IPS-15b (cell line): ENCODE measurements around the gene CPZ.

ENCODE experiments used
- H3K27me3 ChIP-seq: one replicate; pipeline ENCODE4 v1.6.1; 2013; ENCODE audit warnings: low read length; ENCODE audit not compliant: control insufficient read depth, insufficient read depth
- H3K36me3 ChIP-seq: one replicate; pipeline ENCODE4 v1.6.1; 2013; ENCODE audit warnings: low read length; ENCODE audit not compliant: control insufficient read depth, insufficient read depth
- H3K4me1 ChIP-seq: one replicate; pipeline ENCODE4 v1.6.1; 2013; ENCODE audit warnings: mild to moderate bottlenecking, low read length; ENCODE audit not compliant: control insufficient read depth, insufficient read depth
- H3K4me3 ChIP-seq: one replicate; pipeline ENCODE4 v1.5.1; 2013; ENCODE audit warnings: low read depth, low read length
- H3K9ac ChIP-seq: one replicate; pipeline ENCODE4 v1.6.1; 2013; ENCODE audit warnings: low read depth, mild to moderate bottlenecking, low read length
- H3K9me3 ChIP-seq: one replicate; pipeline ENCODE4 v1.6.1; 2013; ENCODE audit warnings: mild to moderate bottlenecking, low read length; ENCODE audit not compliant: control insufficient read depth, insufficient read depth

Gene CPZ

GRCh38 chr4:8609406-8609805 is 16.8 kb downstream of the CPZ start:
- Histone ChIP-seq H3K9ac (no peak overlapping the region), H3K4me3 (no peak overlapping the region), H3K27me3 (no peaks in the 10 kb centered on the region), H3K4me1 (no peaks in the 10 kb centered on the region), H3K36me3 (peaks cover 25% of the 10 kb centered on the region), H3K9me3 (no peaks in the 10 kb centered on the region)

GRCh38 chr4:8609824-8610350 is 17.3 kb downstream of the CPZ start:
- Histone ChIP-seq H3K4me3 (no peak overlapping the region), H3K36me3 (peaks cover 25% of the 10 kb centered on the region), H3K27me3 (no peaks in the 10 kb centered on the region), H3K9me3 (no peaks in the 10 kb centered on the region), H3K9ac (no peak overlapping the region), H3K4me1 (no peaks in the 10 kb centered on the region)

- no peaks in the 10 kb centered on the region for H3K27me3 ChIP-seq
- H3K9me3 ChIP-seq, result no peaks in the 10 kb centered on the region
- H3K9ac ChIP-seq, result no peak overlapping the region
- H3K4me3 ChIP-seq, result no peak overlapping the region
- H3K36me3 ChIP-seq, result peaks cover 24% of the 10 kb centered on the region
- H3K4me1 ChIP-seq, result no peaks in the 10 kb centered on the region
Observed at GRCh38 chr4:8610858-8611616, 18.5 kb downstream of the CPZ start.

GRCh38 chr4:8612646-8613045 is 20.1 kb downstream of the CPZ start:
- no peaks in the 10 kb centered on the region for H3K4me1 ChIP-seq
- H3K27me3 ChIP-seq, result no peaks in the 10 kb centered on the region
- no peak overlapping the region for H3K9ac ChIP-seq
- H3K9me3 ChIP-seq, result no peaks in the 10 kb centered on the region
- no peak overlapping the region for H3K4me3 ChIP-seq
- peaks cover 21% of the 10 kb centered on the region for H3K36me3 ChIP-seq

GRCh38 chr4:8613421-8614364 is 21.1 kb downstream of the CPZ start:
- H3K27me3 ChIP-seq, result no peaks in the 10 kb centered on the region
- H3K9me3 ChIP-seq, result no peaks in the 10 kb centered on the region
- no peaks in the 10 kb centered on the region for H3K4me1 ChIP-seq
- H3K4me3 ChIP-seq, result no peak overlapping the region
- no peak overlapping the region for H3K9ac ChIP-seq
- H3K36me3 ChIP-seq, result peaks cover 23% of the 10 kb centered on the region

- no peaks in the 10 kb centered on the region for H3K27me3 ChIP-seq
- H3K4me3 ChIP-seq, result no peak overlapping the region
- peaks cover 30% of the 10 kb centered on the region for H3K36me3 ChIP-seq
- H3K9ac ChIP-seq, result no peak overlapping the region
- H3K4me1 ChIP-seq, result no peaks in the 10 kb centered on the region
- no peaks in the 10 kb centered on the region for H3K9me3 ChIP-seq
Observed at GRCh38 chr4:8614365-8615193, 22.0 kb downstream of the CPZ start.

- H3K4me3 ChIP-seq, result no peak overlapping the region
- H3K36me3 ChIP-seq, result peaks cover 30% of the 10 kb centered on the region
- no peaks in the 10 kb centered on the region for H3K9me3 ChIP-seq
- no peaks in the 10 kb centered on the region for H3K27me3 ChIP-seq
- H3K4me1 ChIP-seq, result no peaks in the 10 kb centered on the region
- H3K9ac ChIP-seq, result no peak overlapping the region
Observed at GRCh38 chr4:8615366-8615765, 22.8 kb downstream of the CPZ start.

GRCh38 chr4:8615921-8616787 is 23.6 kb downstream of the CPZ start:
- H3K9me3 ChIP-seq, result no peaks in the 10 kb centered on the region
- H3K4me1 ChIP-seq, result no peaks in the 10 kb centered on the region
- H3K4me3 ChIP-seq, result no peak overlapping the region
- peaks cover 24% of the 10 kb centered on the region for H3K36me3 ChIP-seq
- H3K27me3 ChIP-seq, result no peaks in the 10 kb centered on the region
- no peak overlapping the region for H3K9ac ChIP-seq

- Histone ChIP-seq H3K4me1 (no peaks in the 10 kb centered on the region), H3K9me3 (no peaks in the 10 kb centered on the region), H3K9ac (no peak overlapping the region), H3K4me3 (no peak overlapping the region), H3K27me3 (no peaks in the 10 kb centered on the region), H3K36me3 (peaks cover 22% of the 10 kb centered on the region)
Observed at GRCh38 chr4:8616831-8617230, 24.3 kb downstream of the CPZ start.

- Histone ChIP-seq H3K27me3 (no peaks in the 10 kb centered on the region), H3K9me3 (no peaks in the 10 kb centered on the region), H3K4me3 (no peak overlapping the region), H3K36me3 (peaks cover 22% of the 10 kb centered on the region), H3K4me1 (no peaks in the 10 kb centered on the region), H3K9ac (no peak overlapping the region)
Observed at GRCh38 chr4:8617486-8618040, 25.0 kb downstream of the CPZ start.
